Naive thymus-derived CD8-positive, alpha-beta T cell (primary cell): ENCODE results near the gene MAP3K20. TPM values are rescaled to one million over a fixed set of nuclear protein-coding genes. Genes with fewer than 3 reads are reported as not detected.

Source experiments
- ATAC-seq, 2 donors: fragments of 150-1000 bp; cut with Tn5 transposase in 1 of 2; sonication (Bioruptor Pico), chemical (Tn5 transposase) in 1 of 2; 1 replicate in 1 of 2; 2 replicates in 1 of 2; pipeline ENCODE4 v1.10.0; 2021; ENCODE audit warnings: mild to moderate bottlenecking in 2 of 2, moderate library complexity in 2 of 2
- POLR2A ChIA-PET: fragments of 350-600 bp; sonication (Branson Sonifier 250); formaldehyde crosslinking; loops from one replicate; lab custom pipeline; 2021; ENCODE audit warnings: antibody characterized with exemption; lab: Charles Lee
- DNase-seq, 10 donors: peaks; one replicate each; pipeline versions ENCODE4 v3.0.0 to v3.0.0-alpha.2; 2020 to 2022
- H3K27ac Mint-ChIP-seq, 10 donors: one replicate each; pipeline ENCODE4 v1.8.0; 2020 to 2022; ENCODE audit warnings: mild to moderate bottlenecking in 10 of 10, mixed read lengths in 10 of 10, moderate library complexity in 4 of 10, inconsistent platforms in 1 of 10
- H3K27me3 Mint-ChIP-seq, 5 donors: one replicate each; pipeline ENCODE4 v1.8.0; 2021 to 2022; ENCODE audit warnings: mixed read lengths in 5 of 5
- H3K36me3 Mint-ChIP-seq, 3 donors: one replicate each; pipeline ENCODE4 v1.8.0; 2020 to 2022; ENCODE audit warnings: mixed read lengths in 3 of 3, mild to moderate bottlenecking in 2 of 3, inconsistent platforms in 1 of 3
- H3K4me1 Mint-ChIP-seq, 4 donors: one replicate each; pipeline ENCODE4 v1.8.0; 2021 to 2022; ENCODE audit warnings: mixed read lengths in 4 of 4
- H3K4me3 Mint-ChIP-seq, 10 donors: one replicate each; pipeline ENCODE4 v1.8.0; 2020 to 2022; ENCODE audit warnings: mild to moderate bottlenecking in 10 of 10, mixed read lengths in 10 of 10, moderate library complexity in 6 of 10, inconsistent platforms in 1 of 10
- H3K9me3 Mint-ChIP-seq, 9 donors: one replicate each; pipeline ENCODE4 v1.8.0; 2020 to 2022; ENCODE audit warnings: mixed read lengths in 9 of 9, mild to moderate bottlenecking in 3 of 9, inconsistent platforms in 1 of 9, moderate library complexity in 1 of 9
- polyA plus RNA-seq, 3 donors: library from polyadenylated mRNA; unstranded; fragments of 300-500 nt; fragmentation: Illumina TruSeq; gene quantifications; one replicate each; pipeline ENCODE4 v1.2.3, GENCODE V29; 2021
- total RNA-seq, 8 experiments: library from RNA in 2 of 8; stranded (reverse) in 2 of 8; gene quantifications; one replicate each; pipeline ENCODE4 v1.2.3 and lab custom pipeline; 2021 to 2026

The MAP3K20 gene
- total and polyA plus RNA-seq, 5 experiments from 2014 or later = 0.42 to 2.6 (median 0.76) TPM; not detected in 1

GRCh38 chr2:173099271-173099670 lies 23.6 kb downstream of the MAP3K20 start:
- Mint-ChIP-seq H3K4me3 (no peak overlapping the region), H3K27ac (no peak overlapping the region), H3K27me3 (peaks cover 0 to 8% (median 3%) of the 10 kb centered on the region in 5 donors), H3K9me3 (no peaks in the 10 kb centered on the region), H3K4me1 (no peaks in the 10 kb centered on the region), H3K36me3 (no peaks in the 10 kb centered on the region)
- no peak for ATAC-seq
- POLR2A ChIA-PET = no interaction called here
- DNase-seq = no peak

- DNase-seq (no peak), ATAC-seq (no peak)
- H3K9me3 Mint-ChIP-seq = no peaks in the 10 kb centered on the region
- H3K36me3 Mint-ChIP-seq = no peaks in the 10 kb centered on the region
- peaks cover 0 to 8% (median 3%) of the 10 kb centered on the region in 5 donors for H3K27me3 Mint-ChIP-seq
- no peak overlapping the region for H3K27ac Mint-ChIP-seq
- H3K4me3 Mint-ChIP-seq = no peak overlapping the region
- POLR2A ChIA-PET = no interaction called here
- no peaks in the 10 kb centered on the region for H3K4me1 Mint-ChIP-seq
Observed at GRCh38 chr2:173099804-173100203, 24.2 kb downstream of the MAP3K20 start.

- ATAC-seq = no peak
- Mint-ChIP-seq H3K36me3 (no peaks in the 10 kb centered on the region), H3K9me3 (no peaks in the 10 kb centered on the region), H3K27me3 (peaks cover 0 to 14% (median 0%) of the 10 kb centered on the region in 5 donors), H3K27ac (no peak overlapping the region), H3K4me1 (no peaks in the 10 kb centered on the region), H3K4me3 (no peak overlapping the region)
- POLR2A ChIA-PET = no interaction called here
- no peak for DNase-seq
Observed at GRCh38 chr2:173101687-173102086, 26.0 kb downstream of the MAP3K20 start.

DNA sequence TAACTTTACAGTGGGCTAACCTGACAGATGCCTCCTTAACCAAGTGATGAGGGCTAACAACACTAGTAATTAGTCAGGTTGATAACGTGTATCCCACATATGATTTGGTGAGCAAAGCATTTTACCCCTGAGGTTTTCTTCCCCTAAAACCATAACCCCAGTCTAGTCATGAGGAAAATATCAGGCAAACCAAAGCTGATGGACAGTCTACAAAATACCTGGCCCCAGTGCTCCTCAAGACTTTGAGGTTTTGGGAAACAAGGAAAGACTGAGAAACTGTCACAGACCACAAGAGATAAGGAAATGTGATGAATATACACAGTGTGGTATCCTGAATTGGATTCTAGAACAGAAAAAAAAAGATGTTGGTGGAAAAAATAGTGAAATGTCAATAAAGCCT lies 28.5 kb downstream of the MAP3K20 start:
- ATAC-seq = no peak
- H3K36me3 Mint-ChIP-seq = no peaks in the 10 kb centered on the region
- no peak overlapping the region for H3K4me3 Mint-ChIP-seq
- H3K27ac Mint-ChIP-seq = no peak overlapping the region
- POLR2A ChIA-PET = no interaction called here
- DNase-seq = no peak
- H3K27me3 Mint-ChIP-seq = peaks cover 0 to 19% (median 0%) of the 10 kb centered on the region in 5 donors
- H3K4me1 Mint-ChIP-seq = no peaks in the 10 kb centered on the region
- H3K9me3 Mint-ChIP-seq = no peaks in the 10 kb centered on the region

DNA sequence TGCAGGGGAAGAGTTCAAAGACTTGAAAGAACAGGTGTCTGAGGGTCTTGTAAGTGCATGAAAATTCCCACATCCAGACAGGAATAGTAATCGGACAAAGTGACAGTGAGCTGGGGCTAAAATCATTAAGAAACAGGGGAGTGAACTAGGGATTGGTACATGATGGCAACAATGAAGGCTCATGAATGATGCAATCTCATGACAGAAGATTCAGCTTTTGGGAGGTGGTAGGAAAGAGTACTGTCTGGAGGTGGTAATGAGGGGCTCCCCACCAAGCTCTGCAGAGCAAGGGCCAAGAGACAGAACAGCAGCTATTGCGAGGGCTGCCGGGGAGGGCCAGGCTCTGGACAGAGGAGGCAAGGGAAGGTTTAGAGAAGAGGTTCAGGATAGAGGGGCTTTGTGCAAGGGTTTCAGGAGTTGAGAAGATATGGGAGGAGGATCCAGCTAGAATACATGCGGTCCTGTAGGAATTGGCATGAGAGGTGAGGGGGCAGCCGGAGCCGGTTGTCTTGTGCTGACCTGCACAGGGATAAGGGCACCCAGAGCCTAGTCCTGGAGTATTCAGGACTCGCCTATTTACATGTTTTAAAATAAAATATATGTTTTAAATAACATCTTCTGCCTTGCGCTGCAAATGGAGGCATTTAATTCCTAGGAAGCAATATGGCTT lies 31.4 kb downstream of the MAP3K20 start:
- Mint-ChIP-seq H3K4me3 (no peak overlapping the region), H3K27me3 (peaks cover 0 to 16% (median 1%) of the 10 kb centered on the region in 5 donors), H3K36me3 (no peaks in the 10 kb centered on the region), H3K27ac (no peak overlapping the region), H3K9me3 (peaks cover 0 to 4% (median 0%) of the 10 kb centered on the region in 9 donors), H3K4me1 (no peaks in the 10 kb centered on the region)
- POLR2A ChIA-PET = no interaction called here
- DNase-seq (no peak), ATAC-seq (no peak)

GRCh38 chr2:173107629-173108022 lies 32.0 kb downstream of the MAP3K20 start:
- DNase-seq = no peak
- no peaks in the 10 kb centered on the region for H3K36me3 Mint-ChIP-seq

DNA sequence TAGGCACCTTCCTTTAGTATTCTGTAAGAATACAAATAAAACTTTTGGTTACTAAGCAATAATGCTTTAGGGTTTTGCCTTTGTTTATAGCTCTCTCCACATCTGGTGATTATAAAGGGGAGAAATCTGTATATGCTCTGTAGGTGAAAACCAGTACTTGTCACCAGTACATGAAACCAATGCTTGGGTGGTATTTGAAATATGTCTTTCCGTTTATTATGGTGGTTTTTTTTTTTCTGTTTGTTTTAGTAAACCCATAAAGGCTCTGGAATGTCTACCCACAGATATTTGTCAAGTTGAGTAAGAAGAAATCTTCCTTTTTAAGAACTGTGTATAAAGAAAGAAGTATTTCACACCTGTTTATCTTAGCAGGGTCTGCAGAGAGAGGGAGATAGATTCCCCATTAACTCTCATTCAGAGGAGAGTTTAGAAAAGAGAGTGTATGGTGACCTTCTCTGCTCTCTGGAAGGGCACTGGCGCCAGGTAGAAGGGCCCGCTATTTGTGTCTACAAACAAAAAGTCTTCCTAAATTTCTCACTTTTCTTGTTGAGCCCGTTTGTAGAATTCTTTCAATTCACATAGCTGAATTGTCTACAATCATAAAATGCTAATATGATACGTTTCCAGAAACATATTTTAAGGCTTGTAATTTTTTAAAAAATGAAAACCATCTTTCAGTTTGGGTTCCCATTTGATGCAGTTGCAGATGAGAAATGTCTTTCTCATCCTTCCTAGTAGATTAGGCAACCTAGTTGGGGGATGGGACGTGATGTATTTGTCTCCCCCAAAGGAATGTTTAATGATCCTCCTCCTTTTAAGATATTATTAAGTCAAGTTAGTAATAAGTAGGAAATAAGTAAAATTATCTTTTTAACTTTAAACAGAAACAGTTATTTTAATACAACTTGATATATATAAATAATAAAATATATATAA lies 33.9 kb downstream of the MAP3K20 start:
- no peak overlapping the region for H3K27ac Mint-ChIP-seq
- peaks cover 0 to 28% (median 6%) of the 10 kb centered on the region in 5 donors for H3K27me3 Mint-ChIP-seq
- POLR2A ChIA-PET = no interaction called here
- no peak for ATAC-seq
- DNase-seq = no peak
- H3K36me3 Mint-ChIP-seq = no peaks in the 10 kb centered on the region
- peaks cover 0 to 2% (median 0%) of the 10 kb centered on the region in 4 donors for H3K4me1 Mint-ChIP-seq
- no peak overlapping the region for H3K4me3 Mint-ChIP-seq
- H3K9me3 Mint-ChIP-seq = peaks cover 0 to 13% (median 0%) of the 10 kb centered on the region in 9 donors

More at GRCh38 chr2:173107629-173108022, 32.0 kb downstream of the MAP3K20 start:
- H3K27me3 Mint-ChIP-seq = peaks cover 0 to 16% (median 3%) of the 10 kb centered on the region in 5 donors
- POLR2A ChIA-PET = no interaction called here
- no peaks in the 10 kb centered on the region for H3K4me1 Mint-ChIP-seq
- H3K4me3 Mint-ChIP-seq = no peak overlapping the region
- no peak overlapping the region for H3K27ac Mint-ChIP-seq
- peaks cover 0 to 6% (median 0%) of the 10 kb centered on the region in 9 donors for H3K9me3 Mint-ChIP-seq
- no peak for ATAC-seq

GRCh38 chr2:173117678-173118077 lies 42.0 kb downstream of the MAP3K20 start:
- DNase-seq = no peak
- Mint-ChIP-seq H3K27me3 (peaks cover 8 to 31% (median 9%) of the 10 kb centered on the region in 5 donors), H3K4me1 (peaks cover 0 to 2% (median 0%) of the 10 kb centered on the region in 4 donors), H3K9me3 (peaks cover 0 to 6% (median 0%) of the 10 kb centered on the region in 9 donors), H3K36me3 (no peaks in the 10 kb centered on the region), H3K27ac (no peak overlapping the region), H3K4me3 (no peak overlapping the region)
- POLR2A ChIA-PET = no interaction called here
- ATAC-seq = no peak

- Mint-ChIP-seq H3K27ac (no peak overlapping the region), H3K4me3 (no peak overlapping the region)
Observed at GRCh38 chr2:173118395-173118794, 42.7 kb downstream of the MAP3K20 start.

DNA sequence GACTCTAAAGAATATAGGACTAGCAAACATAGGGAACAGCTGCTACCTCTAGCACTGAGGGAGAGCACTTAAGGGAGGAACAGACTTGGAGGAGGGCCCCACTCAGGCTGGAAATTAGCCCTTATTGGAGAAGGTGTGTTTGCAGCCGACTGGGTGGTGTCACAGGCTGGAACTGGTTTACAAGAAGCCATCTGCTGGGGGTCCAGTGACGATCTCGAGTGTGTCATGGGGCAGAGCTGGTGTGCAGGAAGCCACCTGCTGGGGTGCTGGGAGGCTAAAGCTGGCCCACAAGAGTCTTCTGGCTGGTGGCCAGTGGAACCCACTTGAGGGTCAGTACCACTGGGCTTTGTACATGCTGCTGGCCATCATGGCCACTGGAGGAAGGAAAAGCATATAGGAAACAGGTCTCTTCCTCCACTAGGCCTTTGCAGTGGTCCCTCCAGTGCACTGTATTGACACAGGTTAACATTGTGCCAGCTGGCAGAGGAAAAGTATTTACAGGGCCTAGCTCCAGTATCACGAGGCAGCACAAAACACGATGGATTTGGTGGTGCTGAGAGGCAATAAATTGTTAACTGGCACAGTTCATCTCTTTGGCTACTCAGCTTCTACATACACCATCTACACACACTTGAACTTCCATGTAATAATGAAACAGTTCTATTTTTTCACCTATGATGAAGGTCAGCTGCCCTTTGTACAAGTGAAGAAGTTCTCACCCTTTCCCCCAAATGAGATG lies 43.6 kb downstream of the MAP3K20 start:
- H3K36me3 Mint-ChIP-seq = no peaks in the 10 kb centered on the region
- H3K9me3 Mint-ChIP-seq = peaks cover 0 to 4% (median 0%) of the 10 kb centered on the region in 9 donors
- ATAC-seq = no peak
- no peak overlapping the region for H3K27ac Mint-ChIP-seq
- POLR2A ChIA-PET = no interaction called here
- no peak overlapping the region for H3K4me3 Mint-ChIP-seq
- no peaks in the 10 kb centered on the region for H3K4me1 Mint-ChIP-seq
- peaks cover 4 to 21% (median 8%) of the 10 kb centered on the region in 5 donors for H3K27me3 Mint-ChIP-seq
- DNase-seq = no peak

More at GRCh38 chr2:173118395-173118794, 42.7 kb downstream of the MAP3K20 start:
- Mint-ChIP-seq H3K9me3 (peaks cover 0 to 4% (median 0%) of the 10 kb centered on the region in 9 donors), H3K27me3 (peaks cover 7 to 24% (median 8%) of the 10 kb centered on the region in 5 donors), H3K36me3 (no peaks in the 10 kb centered on the region), H3K4me1 (no peaks in the 10 kb centered on the region)
- POLR2A ChIA-PET = no interaction called here
- ATAC-seq (no peak), DNase-seq (no peak)

DNA sequence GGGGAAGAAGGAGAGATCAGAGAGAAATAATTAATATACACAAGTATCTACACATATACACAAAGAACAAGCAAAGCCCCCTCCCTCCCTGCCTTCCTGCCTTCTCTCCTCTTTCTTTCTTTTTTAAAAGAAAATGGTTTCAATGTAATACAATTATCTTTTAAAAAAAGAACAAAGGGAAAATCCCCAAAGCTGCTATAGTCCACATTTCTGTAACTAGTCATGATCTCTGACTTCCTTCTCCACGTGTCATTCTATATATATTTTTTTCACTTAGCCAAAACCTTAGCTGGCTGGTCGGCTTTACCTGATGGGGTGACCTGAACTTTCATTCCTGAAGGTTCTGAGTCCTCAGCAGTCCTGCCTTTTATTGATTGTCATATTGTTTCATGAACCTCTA lies 44.3 kb downstream of the MAP3K20 start:
- peaks cover under 1 to 14% (median 8%) of the 10 kb centered on the region in 5 donors for H3K27me3 Mint-ChIP-seq
- DNase-seq (no peak), ATAC-seq (no peak)
- H3K36me3 Mint-ChIP-seq = no peaks in the 10 kb centered on the region
- H3K4me1 Mint-ChIP-seq = no peaks in the 10 kb centered on the region
- H3K9me3 Mint-ChIP-seq = peaks cover 0 to under 1% (median 0%) of the 10 kb centered on the region in 9 donors
- H3K4me3 Mint-ChIP-seq = no peak overlapping the region
- H3K27ac Mint-ChIP-seq = no peak overlapping the region
- POLR2A ChIA-PET = no interaction called here

GRCh38 chr2:173122936-173123335 lies 47.3 kb downstream of the MAP3K20 start:
- POLR2A ChIA-PET = no interaction called here
- ATAC-seq (no peak), DNase-seq (no peak)
- Mint-ChIP-seq H3K27ac (no peak overlapping the region), H3K36me3 (no peaks in the 10 kb centered on the region), H3K4me1 (peaks cover 0 to 3% (median 0%) of the 10 kb centered on the region in 4 donors), H3K9me3 (no peaks in the 10 kb centered on the region), H3K27me3 (peaks cover 0 to 5% (median 0%) of the 10 kb centered on the region in 5 donors), H3K4me3 (no peak overlapping the region)
